ENCODE results near the gene ACOT11. TPM values are rescaled to one million over a fixed set of nuclear protein-coding genes. Genes with fewer than 3 reads are reported as not detected.

The ACOT11 gene
- total RNA-seq, 1 experiment from 2014 or later, result 25.7 TPM

GRCh38 chr1:54569339-54569738 lies 21.3 kb downstream of the ACOT11 start:
- no peak overlapping the region for H2AFZ ChIP-seq
- no peak overlapping the region for H3K4me2 ChIP-seq
- H3K9me2 ChIP-seq (ENCODE audit: insufficient read depth), result no peaks in the 10 kb centered on the region
- peaks cover 28% of the 10 kb centered on the region for H3K4me1 ChIP-seq (replicated peaks; ENCODE audit: insufficient read depth)
- ChIA-PET POLR2A (ENCODE audit: unreplicated experiment) (no interaction called here), CTCF (no interaction called here)
- H3K27ac ChIP-seq, result no peak overlapping the region
- DNase-seq, result no peak
- no peaks in the 10 kb centered on the region for H3K27me3 ChIP-seq (ENCODE audit: insufficient read depth, low read depth)
- H4K20me1 ChIP-seq (ENCODE audit: insufficient read depth), result no peaks in the 10 kb centered on the region
- no peak for TF ChIP-seq CTCF (conservative IDR thresholded peaks at IDR 0.05)
- TF ChIP-seq EZH2 (IDR thresholded peaks at IDR 0.05; ENCODE audit: low read depth), result no peak
- intact Hi-C loops (cut with micrococcal nuclease; ENCODE audit: unreplicated experiment), result no loop called here
- BruUV-seq (replicated peaks), result no TSS peak
- H3K36me3 ChIP-seq (ENCODE audit: low read depth), result no peaks in the 10 kb centered on the region
- H3K4me3 ChIP-seq, result no peak overlapping the region
- peaks cover 21% of the 10 kb centered on the region; the same call in 1 of the 2 replicates for H3F3A ChIP-seq (ENCODE audit: insufficient read depth, low read depth)
- no peaks in the 10 kb centered on the region for H3K79me2 ChIP-seq (ENCODE audit: low read depth)
- H3K9me3 ChIP-seq (ENCODE audit: insufficient read depth, low read depth), result no peaks in the 10 kb centered on the region

GRCh38 chr1:54570161-54570560 lies 22.1 kb downstream of the ACOT11 start:
- Histone ChIP-seq H3K79me2 (ENCODE audit: low read depth) (no peaks in the 10 kb centered on the region), H3K9me2 (ENCODE audit: insufficient read depth) (no peaks in the 10 kb centered on the region), H3K36me3 (ENCODE audit: low read depth) (no peaks in the 10 kb centered on the region), H2AFZ (no peak overlapping the region), H3K27ac (no peak overlapping the region), H4K20me1 (ENCODE audit: insufficient read depth) (no peaks in the 10 kb centered on the region), H3K4me3 (no peak overlapping the region), H3K27me3 (ENCODE audit: insufficient read depth, low read depth) (no peaks in the 10 kb centered on the region), H3F3A (ENCODE audit: insufficient read depth, low read depth) (peaks cover 14% of the 10 kb centered on the region; the same call in 1 of the 2 replicates), H3K4me1 (replicated peaks; ENCODE audit: insufficient read depth) (peaks cover 20% of the 10 kb centered on the region), H3K9me3 (ENCODE audit: insufficient read depth, low read depth) (no peaks in the 10 kb centered on the region), H3K4me2 (no peak overlapping the region)
- intact Hi-C loops (cut with micrococcal nuclease; ENCODE audit: unreplicated experiment), result no loop called here
- DNase-seq, result no peak
- TF ChIP-seq EZH2 (IDR thresholded peaks at IDR 0.05; ENCODE audit: low read depth), result no peak
- TF ChIP-seq CTCF (conservative IDR thresholded peaks at IDR 0.05), result no peak
- no TSS peak for BruUV-seq (replicated peaks)
- ChIA-PET POLR2A (ENCODE audit: unreplicated experiment) (no interaction called here), CTCF (no interaction called here)

- Histone ChIP-seq H3K4me3 (no peak overlapping the region), H3K27ac (no peak overlapping the region), H3F3A (ENCODE audit: insufficient read depth, low read depth) (0 out of 2 replicates have a peak, but pooled peaks cover 10% of the 10 kb centered on the region), H3K4me2 (no peak overlapping the region), H3K79me2 (ENCODE audit: low read depth) (no peaks in the 10 kb centered on the region), H3K9me3 (ENCODE audit: insufficient read depth, low read depth) (no peaks in the 10 kb centered on the region), H4K20me1 (ENCODE audit: insufficient read depth) (no peaks in the 10 kb centered on the region), H3K36me3 (ENCODE audit: low read depth) (no peaks in the 10 kb centered on the region), H3K27me3 (ENCODE audit: insufficient read depth, low read depth) (no peaks in the 10 kb centered on the region), H2AFZ (no peak overlapping the region), H3K4me1 (replicated peaks; ENCODE audit: insufficient read depth) (peaks cover 8% of the 10 kb centered on the region), H3K9me2 (ENCODE audit: insufficient read depth) (no peaks in the 10 kb centered on the region)
- TF ChIP-seq CTCF (conservative IDR thresholded peaks at IDR 0.05) (no peak), EZH2 (IDR thresholded peaks at IDR 0.05; ENCODE audit: low read depth) (no peak)
- no peak for DNase-seq
- CTCF ChIA-PET, result no interaction called here
- intact Hi-C loops (cut with micrococcal nuclease; ENCODE audit: unreplicated experiment), result no loop called here
- POLR2A ChIA-PET (ENCODE audit: unreplicated experiment), result interaction anchor here (0.6 kb wide), 1 partner anchor 11 kb away, joined by 3 read pairs; no protein-coding TSS in a partner anchor
- no TSS peak for BruUV-seq (replicated peaks)
These were observed 23.3 kb downstream of the ACOT11 start for GRCh38 chr1:54571326-54571725.

Measured in PC-9 (cell line).